CD4-positive, alpha-beta T cell treated with Interleukin-21 for 1 hour (primary cell): ENCODE measurements around the gene CACNA1C.

Source experiments
- DNase-seq: peaks from one replicate; pipeline ENCODE4 v3.0.0-alpha.2; 2020

Gene CACNA1C

GRCh38 chr12:2332236-2332635 is 279.4 kb downstream of the CACNA1C start:
- no peak for DNase-seq

GRCh38 chr12:2332947-2333346 is 280.2 kb downstream of the CACNA1C start:
- DNase-seq, result no peak

GRCh38 chr12:2333491-2334195 is 280.9 kb downstream of the CACNA1C start:
- DNase-seq, result no peak

GRCh38 chr12:2334271-2334670 is 281.5 kb downstream of the CACNA1C start:
- DNase-seq, result no peak

- DNase-seq, result no peak
Observed at GRCh38 chr12:2334689-2335088, 281.9 kb downstream of the CACNA1C start.

- no peak for DNase-seq
Observed at GRCh38 chr12:2335109-2335508, 282.3 kb downstream of the CACNA1C start.

GRCh38 chr12:2335513-2335912 is 282.7 kb downstream of the CACNA1C start:
- DNase-seq, result no peak

- DNase-seq, result no peak
Observed at GRCh38 chr12:2335916-2336315, 283.1 kb downstream of the CACNA1C start.

GRCh38 chr12:2336409-2336829 is 283.6 kb downstream of the CACNA1C start:
- no peak for DNase-seq

- DNase-seq, result no peak
Observed at GRCh38 chr12:2337031-2338010, 284.5 kb downstream of the CACNA1C start.

GRCh38 chr12:2338381-2338780 is 285.6 kb downstream of the CACNA1C start:
- DNase-seq, result no peak

GRCh38 chr12:2338991-2339431 is 286.2 kb downstream of the CACNA1C start:
- DNase-seq, result no peak

GRCh38 chr12:2341051-2341751 is 288.4 kb downstream of the CACNA1C start:
- no peak for DNase-seq

- no peak for DNase-seq
Observed at GRCh38 chr12:2341871-2342270, 289.1 kb downstream of the CACNA1C start.

- no peak for DNase-seq
Observed at GRCh38 chr12:2343681-2344080, 290.9 kb downstream of the CACNA1C start.

GRCh38 chr12:2344476-2344875 is 291.7 kb downstream of the CACNA1C start:
- DNase-seq, result no peak

- no peak for DNase-seq
Observed at GRCh38 chr12:2344885-2345284, 292.1 kb downstream of the CACNA1C start.

GRCh38 chr12:2345902-2346301 is 293.1 kb downstream of the CACNA1C start:
- DNase-seq, result no peak

- DNase-seq, result no peak
Observed at GRCh38 chr12:2346416-2346815, 293.6 kb downstream of the CACNA1C start.

- no peak for DNase-seq
Observed at GRCh38 chr12:2347137-2347843, 294.5 kb downstream of the CACNA1C start.

- DNase-seq, result no peak
Observed at GRCh38 chr12:2347844-2348481, 295.2 kb downstream of the CACNA1C start.

GRCh38 chr12:2348482-2348852 is 295.7 kb downstream of the CACNA1C start:
- no peak for DNase-seq
